Measurements from ENCODE around the gene AIPL1. TPM values are rescaled to one million over a fixed set of nuclear protein-coding genes. Genes with fewer than 3 reads are reported as not detected.

Gene AIPL1
- total RNA-seq, 1 experiment from 2014 or later: not detected

GRCh38 chr17:6477831-6478383 lies 43.0 kb upstream of the AIPL1 start (continued):
- TF ChIP-seq MAX (IDR thresholded peaks at IDR 0.05) (no peak), POLR2AphosphoS5 (IDR thresholded peaks at IDR 0.05; ENCODE audit: low read depth, low read length) (no peak), SIN3A (IDR thresholded peaks at IDR 0.05; ENCODE audit: low read depth) (no peak), FOSL1 (IDR thresholded peaks at IDR 0.05; ENCODE audit: low read depth) (no peak), SRF (IDR thresholded peaks at IDR 0.05; ENCODE audit: low read depth) (no peak), POLR2A (IDR thresholded peaks at IDR 0.05; ENCODE audit: borderline replicate concordance, extremely low read depth, insufficient read depth, insufficient read length) (no peak), EZH2 (IDR thresholded peaks at IDR 0.05) (no peak), ELF1 (IDR thresholded peaks at IDR 0.05; ENCODE audit: borderline replicate concordance, low read depth) (no peak), CEBPB (IDR thresholded peaks at IDR 0.05; ENCODE audit: low read depth) (no peak), YY1 (IDR thresholded peaks at IDR 0.05; ENCODE audit: extremely low read depth, insufficient replicate concordance, low read depth, low read length) (no peak), SP1 (IDR thresholded peaks at IDR 0.05; ENCODE audit: low read depth) (no peak), ATF3 (IDR thresholded peaks at IDR 0.05) (no peak)

- no peak for ATAC-seq
- H3K27ac ChIP-seq (ENCODE audit: low read depth, low read length): no peak overlapping the region
Measured at GRCh38 chr17:6476810-6477179, 41.9 kb upstream of the AIPL1 start.

More at GRCh38 chr17:6476810-6477179, 41.9 kb upstream of the AIPL1 start:
- DNase-seq (ENCODE audit: low read depth, low spot score): no peak
- intact Hi-C loops (cut with micrococcal nuclease): no loop called here
- POLR2A ChIA-PET: no interaction called here
- BruUV-seq (replicated peaks): no TSS peak
- Histone ChIP-seq H3K9me3 (ENCODE audit: control insufficient read depth in 1 of 2, insufficient read depth in 1 of 2, low read depth in 1 of 2, low read length in 2 of 2) (no peaks in the 10 kb centered on the region), H3K27me3 (ENCODE audit: insufficient read depth, low read length) (no peaks in the 10 kb centered on the region), H3K36me3 (ENCODE audit: control insufficient read depth in 1 of 2, insufficient read depth in 2 of 2, low read length in 2 of 2) (no peaks in the 10 kb centered on the region), H3K79me2 (ENCODE audit: insufficient read depth, low read length) (no peaks in the 10 kb centered on the region), H4K20me1 (ENCODE audit: insufficient read depth) (no peaks in the 10 kb centered on the region), H3K4me3 (replicated peaks in 1 of 2; ENCODE audit: low read depth in 1 of 2, low read length in 2 of 2) (no peak overlapping the region), H3K9ac (ENCODE audit: low read length) (no peak overlapping the region), H2AFZ (ENCODE audit: low read depth, low read length, poor library complexity, severe bottlenecking) (no peak overlapping the region), H3K9me2 (ENCODE audit: insufficient read depth) (no peaks in the 10 kb centered on the region), H3K4me1 (ENCODE audit: control insufficient read depth in 1 of 2, insufficient read depth in 2 of 2, low read length in 2 of 2) (peaks cover 3 to 9% of the 10 kb centered on the region in 2 experiments; a peak in 3 of 4 replicates), H3K4me2 (ENCODE audit: low read length) (no peak overlapping the region)
- CTCF ChIA-PET: no interaction called here
- no peak for TF ChIP-seq CBX3 (IDR thresholded peaks at IDR 0.05; ENCODE audit: low read depth)
- no peak for TF ChIP-seq POLR2AphosphoS5 (IDR thresholded peaks at IDR 0.05; ENCODE audit: low read depth, low read length)
- TF ChIP-seq EZH2 (IDR thresholded peaks at IDR 0.05): no peak
- TF ChIP-seq ELF1 (IDR thresholded peaks at IDR 0.05; ENCODE audit: borderline replicate concordance, low read depth): no peak
- TF ChIP-seq CTCF (IDR thresholded peaks at IDR 0.05 in 2 of 3, conservative IDR thresholded peaks at IDR 0.05 in 1 of 3; ENCODE audit: borderline replicate concordance in 1 of 3, insufficient read depth in 1 of 3, low read depth in 2 of 3, low read length in 2 of 3): no peak
- no peak for TF ChIP-seq FOSL1 (IDR thresholded peaks at IDR 0.05; ENCODE audit: low read depth)
- no peak for TF ChIP-seq EZH2phosphoT487 (IDR thresholded peaks at IDR 0.05; ENCODE audit: borderline replicate concordance)
- TF ChIP-seq TCF7L2 (IDR thresholded peaks at IDR 0.05; ENCODE audit: borderline replicate concordance, extremely low read depth, insufficient read depth, insufficient read length): no peak
- no peak for TF ChIP-seq POLR2A (IDR thresholded peaks at IDR 0.05; ENCODE audit: borderline replicate concordance, extremely low read depth, insufficient read depth, insufficient read length)
- RAD21 ChIA-PET (ENCODE audit: low non-redundant PET in 1 of 2, low total read pairs in 2 of 2, uncharacterized antibody in 2 of 2, unreplicated experiment in 2 of 2): no interaction called here
